Calu3 (cell line): ENCODE results near the gene CPA4. TPM values are rescaled to one million over a fixed set of nuclear protein-coding genes. Genes with fewer than 3 reads are reported as not detected.

Experiments
- BruUV-seq: library from RNA; stranded (reverse); fragments of 400-500 nt; replicated peaks from 2 replicates; lab custom pipeline; 2021; lab: Mats Ljungman, UMichigan
- CTCF ChIA-PET: fragments of 300-600 bp; sonication (Branson Sonifier 250); formaldehyde crosslinking; loops from one replicate; lab custom pipeline; 2022; ENCODE audit warnings: antibody characterized with exemption; lab: Charles Lee
- DNase-seq: peaks from one replicate; pipeline ENCODE4 v3.0.0; 2022
- H3K27ac Mint-ChIP-seq: one replicate; pipeline ENCODE4 v1.8.0; 2022; ENCODE audit warnings: mixed read lengths; ENCODE audit not compliant: unreplicated experiment
- H3K27me3 Mint-ChIP-seq: one replicate; pipeline ENCODE4 v1.8.0; 2022; ENCODE audit warnings: mixed read lengths; ENCODE audit not compliant: unreplicated experiment
- H3K36me3 Mint-ChIP-seq: one replicate; pipeline ENCODE4 v1.8.0; 2022; ENCODE audit warnings: mild to moderate bottlenecking, moderate library complexity, mixed read lengths; ENCODE audit not compliant: insufficient read depth, unreplicated experiment
- H3K4me1 Mint-ChIP-seq: one replicate; pipeline ENCODE4 v1.8.0; 2022; ENCODE audit warnings: mild to moderate bottlenecking, low read depth, mixed read lengths; ENCODE audit not compliant: unreplicated experiment
- H3K4me3 Mint-ChIP-seq: one replicate; pipeline ENCODE4 v1.8.0; 2022; ENCODE audit warnings: mild to moderate bottlenecking, low read depth, moderate library complexity, mixed read lengths; ENCODE audit not compliant: unreplicated experiment
- H3K9me3 Mint-ChIP-seq: one replicate; pipeline ENCODE4 v1.8.0; 2022; ENCODE audit warnings: low read depth, mixed read lengths; ENCODE audit not compliant: unreplicated experiment
- intact Hi-C: fragments of 100-400 bp; cut with micrococcal nuclease; formaldehyde crosslinking; loops from one replicate; pipeline ENCODE4 v1.10.0; 2022; ENCODE audit not compliant: unreplicated experiment
- total RNA-seq: library from RNA; stranded (reverse); gene quantifications from 2 replicates; pipeline ENCODE4 v1.2.3, GENCODE V29; 2022
- TF ChIP-seq, protein P1 (sequence below): fragments of 200-600 bp; IDR thresholded peaks from one replicate; pipeline ENCODE4 v1.8.0; 2022; ENCODE audit warnings: antibody characterized with exemption; ENCODE audit not compliant: unreplicated experiment

CPA4 gene
- total RNA-seq, 1 experiment from 2014 or later: not detected

DNA sequence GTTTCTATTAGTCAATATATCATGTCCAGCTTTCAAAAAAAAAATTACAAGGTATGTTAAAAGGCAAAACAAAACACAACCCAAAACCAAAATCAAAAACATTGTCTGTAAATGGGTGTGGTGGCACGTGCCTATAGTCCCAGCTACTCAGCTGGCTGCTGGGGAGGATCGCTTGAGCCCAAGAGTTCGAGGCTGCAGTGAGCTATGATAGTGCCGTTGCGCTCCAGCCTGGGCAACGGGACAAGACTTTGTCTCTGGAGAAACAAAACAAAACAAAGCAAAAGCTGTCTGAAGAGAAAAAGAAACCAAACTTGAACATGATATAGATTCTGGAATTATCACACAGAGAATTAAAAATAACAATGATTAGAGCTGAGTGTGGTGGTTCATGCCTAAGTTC, 41.3 kb downstream of the CPA4 start:
- TF ChIP-seq, protein P1, sequence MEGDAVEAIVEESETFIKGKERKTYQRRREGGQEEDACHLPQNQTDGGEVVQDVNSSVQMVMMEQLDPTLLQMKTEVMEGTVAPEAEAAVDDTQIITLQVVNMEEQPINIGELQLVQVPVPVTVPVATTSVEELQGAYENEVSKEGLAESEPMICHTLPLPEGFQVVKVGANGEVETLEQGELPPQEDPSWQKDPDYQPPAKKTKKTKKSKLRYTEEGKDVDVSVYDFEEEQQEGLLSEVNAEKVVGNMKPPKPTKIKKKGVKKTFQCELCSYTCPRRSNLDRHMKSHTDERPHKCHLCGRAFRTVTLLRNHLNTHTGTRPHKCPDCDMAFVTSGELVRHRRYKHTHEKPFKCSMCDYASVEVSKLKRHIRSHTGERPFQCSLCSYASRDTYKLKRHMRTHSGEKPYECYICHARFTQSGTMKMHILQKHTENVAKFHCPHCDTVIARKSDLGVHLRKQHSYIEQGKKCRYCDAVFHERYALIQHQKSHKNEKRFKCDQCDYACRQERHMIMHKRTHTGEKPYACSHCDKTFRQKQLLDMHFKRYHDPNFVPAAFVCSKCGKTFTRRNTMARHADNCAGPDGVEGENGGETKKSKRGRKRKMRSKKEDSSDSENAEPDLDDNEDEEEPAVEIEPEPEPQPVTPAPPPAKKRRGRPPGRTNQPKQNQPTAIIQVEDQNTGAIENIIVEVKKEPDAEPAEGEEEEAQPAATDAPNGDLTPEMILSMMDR: no peak
- Mint-ChIP-seq H3K27me3 (no peaks in the 10 kb centered on the region), H3K9me3 (no peaks in the 10 kb centered on the region), H3K4me1 (no peaks in the 10 kb centered on the region), H3K36me3 (no peaks in the 10 kb centered on the region), H3K27ac (no peak overlapping the region), H3K4me3 (no peak overlapping the region)
- CTCF ChIA-PET: no interaction called here
- intact Hi-C loops: no loop called here
- no TSS peak for BruUV-seq
- no peak for DNase-seq

DNA sequence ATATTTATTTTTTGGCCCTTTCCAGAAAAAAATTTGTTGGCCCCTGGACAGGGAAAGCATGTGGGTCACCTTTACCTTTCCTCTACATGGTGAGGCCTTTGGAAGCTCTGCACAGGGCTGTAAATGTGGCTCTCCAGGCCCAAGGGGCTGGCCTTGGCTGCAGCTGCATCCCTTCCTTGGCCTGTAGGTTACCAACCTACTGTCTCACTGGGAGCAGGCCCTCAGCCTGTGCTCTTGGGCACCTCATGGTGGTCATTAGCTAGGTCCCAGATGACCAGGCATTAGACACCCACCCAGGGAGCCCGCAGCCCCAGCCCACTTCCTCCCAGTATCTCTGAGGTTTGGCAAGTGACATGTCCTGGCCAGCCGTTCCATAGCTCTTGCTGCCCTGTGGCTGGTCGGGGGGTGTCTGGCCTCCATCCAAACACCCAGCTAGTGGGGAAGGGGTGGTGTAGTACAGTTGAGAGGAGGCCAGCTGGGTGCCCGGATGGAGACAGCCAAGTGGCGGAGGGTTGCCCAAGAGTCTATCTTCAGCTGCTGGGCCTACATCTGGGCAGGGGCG, 44.5 kb downstream of the CPA4 start:
- H3K27ac Mint-ChIP-seq: no peak overlapping the region
- H3K9me3 Mint-ChIP-seq: no peaks in the 10 kb centered on the region
- H3K36me3 Mint-ChIP-seq: no peaks in the 10 kb centered on the region
- CTCF ChIA-PET: no interaction called here
- no peaks in the 10 kb centered on the region for H3K4me1 Mint-ChIP-seq
- BruUV-seq: no TSS peak
- H3K4me3 Mint-ChIP-seq: no peak overlapping the region
- H3K27me3 Mint-ChIP-seq: no peaks in the 10 kb centered on the region
- intact Hi-C loops: no loop called here
- TF ChIP-seq, protein P1: no peak
- no peak for DNase-seq

DNA sequence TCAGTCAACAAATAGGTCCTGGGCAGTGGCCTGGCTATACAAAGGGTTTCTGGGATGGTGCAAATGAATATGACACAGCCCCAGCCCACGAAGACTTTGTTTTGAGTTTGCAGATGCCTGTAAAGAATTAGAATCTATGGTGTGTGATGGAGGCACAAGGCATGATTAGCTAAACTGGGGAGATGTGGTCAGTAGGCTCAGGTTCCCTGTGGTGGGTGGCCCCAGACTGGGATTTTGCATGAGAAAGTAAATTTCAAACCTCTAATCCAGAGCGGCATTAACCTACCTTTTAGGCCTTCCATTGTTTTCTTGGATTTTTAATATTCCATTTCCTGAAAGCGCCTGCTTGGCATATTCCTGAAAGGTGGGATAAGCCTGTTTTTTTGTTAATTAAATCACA, 45.3 kb downstream of the CPA4 start:
- no peaks in the 10 kb centered on the region for H3K27me3 Mint-ChIP-seq

DNA sequence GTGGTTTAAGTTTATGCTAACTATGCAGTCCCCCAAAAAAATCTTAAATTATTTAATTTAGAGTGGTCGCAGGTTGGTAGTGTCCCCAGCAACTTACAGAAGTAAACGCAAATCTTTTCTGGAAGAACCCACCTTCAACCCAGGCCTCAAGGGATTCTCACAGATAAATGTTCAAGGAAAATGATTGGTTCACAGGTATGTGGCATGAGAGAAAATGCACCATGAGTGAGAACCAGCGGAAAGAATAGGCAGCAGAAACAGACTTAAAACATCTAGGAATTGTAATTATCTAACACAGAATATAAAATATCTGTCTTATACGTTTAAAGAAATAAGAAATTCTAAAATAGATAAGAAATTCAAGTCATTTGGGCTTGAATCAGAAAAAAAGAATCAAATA, 48.9 kb downstream of the CPA4 start:
- H3K36me3 Mint-ChIP-seq: no peaks in the 10 kb centered on the region
- H3K9me3 Mint-ChIP-seq: no peaks in the 10 kb centered on the region
- TF ChIP-seq, protein P1: no peak
- peaks cover 22% of the 10 kb centered on the region for H3K27me3 Mint-ChIP-seq
- BruUV-seq: no TSS peak
- intact Hi-C loops: no loop called here
- H3K4me3 Mint-ChIP-seq: no peak overlapping the region
- no peak for DNase-seq
- H3K27ac Mint-ChIP-seq: no peak overlapping the region
- CTCF ChIA-PET: no interaction called here
- H3K4me1 Mint-ChIP-seq: no peaks in the 10 kb centered on the region

More for the DNA sequence above, 45.3 kb downstream of the CPA4 start:
- intact Hi-C loops: no loop called here
- no peaks in the 10 kb centered on the region for H3K36me3 Mint-ChIP-seq
- H3K4me1 Mint-ChIP-seq: no peaks in the 10 kb centered on the region
- no peak overlapping the region for H3K27ac Mint-ChIP-seq
- H3K9me3 Mint-ChIP-seq: no peaks in the 10 kb centered on the region
- DNase-seq: no peak
- TF ChIP-seq, protein P1: no peak
- CTCF ChIA-PET: no interaction called here
- H3K4me3 Mint-ChIP-seq: no peak overlapping the region
- BruUV-seq: no TSS peak
